Bronchial epithelial cell (primary cell): ENCODE data around the gene RIMS3. TPM values are rescaled to one million over a fixed set of nuclear protein-coding genes. Genes with fewer than 3 reads are reported as not detected.

ENCODE experiments used
- DNase-seq: peaks from one replicate; pipeline ENCODE4 v3.0.0-alpha.2; 2010; ENCODE audit warnings: low read depth
- FAIRE-seq: peaks from 2 replicates; lab custom pipeline; 2011; peaks lifted over from hg19 to GRCh38; lab: Jason Lieb, UNC
- H3K27me3 ChIP-seq: 2 replicates; pipeline ENCODE4 v1.5.1; 2011; ENCODE audit warnings: low read length; ENCODE audit not compliant: control insufficient read depth, insufficient read depth
- H3K36me3 ChIP-seq: 2 replicates; pipeline ENCODE4 v1.5.1; 2011; ENCODE audit warnings: low read length; ENCODE audit not compliant: control insufficient read depth, insufficient read depth
- H3K4me3 ChIP-seq: 2 replicates; pipeline ENCODE4 v1.5.1; 2011; ENCODE audit warnings: mild to moderate bottlenecking, low read depth, low read length, control low read depth
- CTCF ChIP-seq: IDR thresholded peaks from 2 replicates; pipeline ENCODE4 v1.5.1; 2011; ENCODE audit warnings: mild to moderate bottlenecking, moderate library complexity, low read length, control low read depth, inconsistent platforms; ENCODE audit not compliant: insufficient read depth, severe bottlenecking
- total RNA-seq: library from RNA; depleted of rRNA; stranded (reverse); fragments of >200 nt; gene quantifications from 2 replicates; pipeline ENCODE4 v1.2.1, GENCODE V29; 2014

RIMS3 gene
- total RNA-seq, 1 donor from 2014 or later = 0.26 TPM

GRCh38 chr1:40657046-40657445, 8.4 kb downstream of the RIMS3 start:
- Histone ChIP-seq H3K36me3 (no peaks in the 10 kb centered on the region), H3K4me3 (no peak overlapping the region), H3K27me3 (peaks cover 2% of the 10 kb centered on the region)
- no peak for DNase-seq
- FAIRE-seq = no peak
- TF ChIP-seq CTCF = no peak

- DNase-seq (no peak), FAIRE-seq (no peak)
- TF ChIP-seq CTCF = no peak
- no peak overlapping the region for H3K4me3 ChIP-seq
- H3K36me3 ChIP-seq = no peaks in the 10 kb centered on the region
- no peaks in the 10 kb centered on the region for H3K27me3 ChIP-seq
These were observed 11.5 kb downstream of the RIMS3 start for GRCh38 chr1:40653851-40654537.

GRCh38 chr1:40652979-40653378, 12.5 kb downstream of the RIMS3 start:
- TF ChIP-seq CTCF = no peak
- no peak overlapping the region for H3K4me3 ChIP-seq
- FAIRE-seq (peak; percentile 79), DNase-seq (peak; percentile 52)
- H3K36me3 ChIP-seq = no peaks in the 10 kb centered on the region
- H3K27me3 ChIP-seq = no peaks in the 10 kb centered on the region

- no peak overlapping the region for H3K4me3 ChIP-seq
- no peak for TF ChIP-seq CTCF
- FAIRE-seq = peak; percentile 40
- no peaks in the 10 kb centered on the region for H3K36me3 ChIP-seq
- DNase-seq = no peak
- H3K27me3 ChIP-seq = no peaks in the 10 kb centered on the region
These were observed 13.0 kb downstream of the RIMS3 start for GRCh38 chr1:40652468-40652867.

- FAIRE-seq (no peak), DNase-seq (peak; percentile 16)
- Histone ChIP-seq H3K36me3 (no peaks in the 10 kb centered on the region), H3K27me3 (no peaks in the 10 kb centered on the region), H3K4me3 (no peak overlapping the region)
- TF ChIP-seq CTCF = no peak
These were observed 14.2 kb downstream of the RIMS3 start for GRCh38 chr1:40651138-40651857.
